ENCODE results near the gene FRMD6. TPM values are rescaled to one million over a fixed set of nuclear protein-coding genes. Genes with fewer than 3 reads are reported as not detected.

FRMD6 gene
- polyA plus RNA-seq, 1 donor from 2014 or later, result 2.4 TPM

GRCh38 chr14:51652168-51653078, 713 bp downstream of the FRMD6 start:
- H3F3A ChIP-seq (ENCODE audit: insufficient read depth, low read length, poor library complexity, severe bottlenecking), result no peaks in the 10 kb centered on the region
- H3K27ac ChIP-seq (ENCODE audit: low read length), result no peak overlapping the region
- peak overlapping the region; percentile 94 for H3K4me2 ChIP-seq (ENCODE audit: low read length)
- peak overlapping the region; percentile 58 for H3K9ac ChIP-seq (ENCODE audit: low read length)
- no peaks in the 10 kb centered on the region for H4K20me1 ChIP-seq (ENCODE audit: insufficient read depth)
- H3K36me3 ChIP-seq (ENCODE audit: insufficient read depth, low read length), result no peaks in the 10 kb centered on the region
- no peaks in the 10 kb centered on the region for H3K79me2 ChIP-seq (replicated peaks; ENCODE audit: insufficient read depth, low read length)
- H3K4me3 ChIP-seq (ENCODE audit: low read length), result peak overlapping the region; percentile 94
- TF ChIP-seq SMC3 (conservative IDR thresholded peaks at IDR 0.05; ENCODE audit: poor library complexity), result peak; percentile 52
- no peak for TF ChIP-seq POLR2AphosphoS5 (IDR thresholded peaks at IDR 0.05)
- peak; percentile 47 for TF ChIP-seq RAD21 (conservative IDR thresholded peaks at IDR 0.05)
- H2AFZ ChIP-seq (ENCODE audit: low read depth, low read length), result peak overlapping the region; percentile 43
- H3K27me3 ChIP-seq (ENCODE audit: insufficient read depth, low read depth, low read length), result peaks cover 22% of the 10 kb centered on the region
- H3K9me2 ChIP-seq (ENCODE audit: insufficient read depth, low read length), result no peaks in the 10 kb centered on the region
- no peaks in the 10 kb centered on the region for H3K9me3 ChIP-seq (ENCODE audit: low read length)

- H3K4me3 ChIP-seq (ENCODE audit: low read length), result peak overlapping the region; percentile 94
- H3K36me3 ChIP-seq (ENCODE audit: insufficient read depth, low read length), result no peaks in the 10 kb centered on the region
- no peaks in the 10 kb centered on the region for H3K9me2 ChIP-seq (ENCODE audit: insufficient read depth, low read length)
- peaks cover 22% of the 10 kb centered on the region for H3K27me3 ChIP-seq (ENCODE audit: insufficient read depth, low read depth, low read length)
- no peak overlapping the region for H3K27ac ChIP-seq (ENCODE audit: low read length)
- H2AFZ ChIP-seq (ENCODE audit: low read depth, low read length), result no peak overlapping the region
- H3K79me2 ChIP-seq (replicated peaks; ENCODE audit: insufficient read depth, low read length), result no peaks in the 10 kb centered on the region
- no peaks in the 10 kb centered on the region for H3F3A ChIP-seq (ENCODE audit: insufficient read depth, low read length, poor library complexity, severe bottlenecking)
- H3K4me2 ChIP-seq (ENCODE audit: low read length), result peak overlapping the region; percentile 94
- no peaks in the 10 kb centered on the region for H3K9me3 ChIP-seq (ENCODE audit: low read length)
- TF ChIP-seq EZH2 (IDR thresholded peaks at IDR 0.05; ENCODE audit: borderline replicate concordance, insufficient read depth, low read length, poor library complexity, severe bottlenecking), result no peak
- TF ChIP-seq SMC3 (conservative IDR thresholded peaks at IDR 0.05; ENCODE audit: poor library complexity), result no peak
- no peak for TF ChIP-seq MXI1 (conservative IDR thresholded peaks at IDR 0.05; ENCODE audit: poor library complexity, severe bottlenecking)
- no peak for TF ChIP-seq TAF1 (IDR thresholded peaks at IDR 0.05; ENCODE audit: low read depth)
- no peak for TF ChIP-seq POLR2AphosphoS5 (IDR thresholded peaks at IDR 0.05)
- no peak for TF ChIP-seq EP300 (conservative IDR thresholded peaks at IDR 0.05; ENCODE audit: poor library complexity, severe bottlenecking)
- TF ChIP-seq REST (IDR thresholded peaks at IDR 0.05; ENCODE audit: borderline replicate concordance), result no peak
- H4K20me1 ChIP-seq (ENCODE audit: insufficient read depth), result no peaks in the 10 kb centered on the region
- no peak overlapping the region for H3K9ac ChIP-seq (ENCODE audit: low read length)
Observed at GRCh38 chr14:51653079-51653774, 1.5 kb downstream of the FRMD6 start.
